Right lung (tissue), 5 donors: ENCODE measurements around the gene H2BK1. TPM values are rescaled to one million over a fixed set of nuclear protein-coding genes. Genes with fewer than 3 reads are reported as not detected.

Source experiments
- polyA plus RNA-seq, 5 donors: library from polyadenylated mRNA; unstranded; fragments of 120-200 nt; gene quantifications; one replicate each; pipeline versions ENCODE4 v1.2.1 to v1.2.3, GENCODE V29; 2013; ENCODE audit warnings: inconsistent platforms in 1 of 5, low replicate concordance in 1 of 5; ENCODE audit not compliant: insufficient read length in 5 of 5, insufficient read depth in 1 of 5

The H2BK1 gene
- polyA plus RNA-seq, 5 donors, result 0.35 TPM; not detected in 4

Other genes with a start within 250 kb of the H2BK1 start
- 1 to 10 TPM; 2.9 to 6.3 (median 4.5) TPM for gene KCNH2, start 232.2 kb downstream of the H2BK1 start, polyA plus RNA-seq
- 10 to 100 TPM in 2 of 5 donors, 1 to 10 TPM in 3; 5.4 to 11.8 (median 7.5) TPM for gene NOS3, start 219.5 kb downstream of the H2BK1 start, polyA plus RNA-seq
- gene ATG9B, start 186.0 kb downstream of the H2BK1 start, polyA plus RNA-seq, result 1 to 10 TPM; 1.2 to 4.8 (median 3.6) TPM
- gene ABCB8, start 182.0 kb downstream of the H2BK1 start, polyA plus RNA-seq, result 10 to 100 TPM; 17.6 to 29.3 (median 24.9) TPM
- 1 to 10 TPM; 2.2 to 7.0 (median 4.5) TPM for gene ASIC3, start 162.0 kb downstream of the H2BK1 start, polyA plus RNA-seq
- 10 to 100 TPM; 13.5 to 18.3 (median 14.6) TPM for gene CDK5, start 152.6 kb downstream of the H2BK1 start, polyA plus RNA-seq
- gene SLC4A2, start 150.9 kb downstream of the H2BK1 start, polyA plus RNA-seq, result 100 to 1,000 TPM in 3 of 5 donors, 10 to 100 TPM in 2; 81.9 to 121 (median 103) TPM
- gene FASTK, start 129.7 kb downstream of the H2BK1 start, polyA plus RNA-seq, result 10 to 100 TPM; 30.9 to 66.9 (median 45.5) TPM
- 10 to 100 TPM; 17.8 to 41.3 (median 22.8) TPM for gene TMUB1, start 127.0 kb downstream of the H2BK1 start, polyA plus RNA-seq
- gene AGAP3, start 124.0 kb downstream of the H2BK1 start, polyA plus RNA-seq, result 100 to 1,000 TPM in 1 of 5 donors, 10 to 100 TPM in 4; 73.3 to 100 (median 95.7) TPM
- gene GBX1, start 42.8 kb downstream of the H2BK1 start, polyA plus RNA-seq, result under 1 TPM in 2 of 5 donors, not detected in 3; 0.14 to 0.26 TPM
- under 1 TPM in 1 of 5 donors, not detected in 4; 0.23 TPM for gene ASB10, start 23.2 kb downstream of the H2BK1 start, polyA plus RNA-seq
- 10 to 100 TPM; 19.0 to 31.6 (median 22.3) TPM for gene ABCF2, start 16.7 kb upstream of the H2BK1 start, polyA plus RNA-seq
- gene CHPF2, start 22.0 kb upstream of the H2BK1 start, polyA plus RNA-seq, result 10 to 100 TPM; 16.3 to 31.3 (median 19.1) TPM
- gene SMARCD3, start 38.2 kb upstream of the H2BK1 start, polyA plus RNA-seq, result 100 to 1,000 TPM in 3 of 5 donors, 10 to 100 TPM in 2; 75.4 to 137 (median 112) TPM
- gene NUB1, start 131.3 kb upstream of the H2BK1 start, polyA plus RNA-seq, result 10 to 100 TPM; 61.7 to 86.9 (median 80.2) TPM
- 10 to 100 TPM; 13.3 to 30.5 (median 19.8) TPM for gene WDR86, start 199.6 kb upstream of the H2BK1 start, polyA plus RNA-seq
- under 1 TPM; 0.20 to 0.58 (median 0.55) TPM for gene CRYGN, start 229.7 kb upstream of the H2BK1 start, polyA plus RNA-seq